HG03469 (cell line): ENCODE measurements around the gene DHRSX.
"Not testable (repeated sequence)": the region's sequence is repeated elsewhere in the genome, so short reads cannot be mapped to it uniquely, and the experiment has no call there.

Experiments used
- ATAC-seq: cut with Tn5 transposase; IDR thresholded peaks from one replicate; pipeline ENCODE4 v1.9.1; 2021; ENCODE audit warnings: mild to moderate bottlenecking, moderate library complexity, moderate number of reproducible peaks; ENCODE audit not compliant: unreplicated experiment

Gene DHRSX

GRCh38 chrX:2376166-2376565 is 124.6 kb downstream of the DHRSX start:
- no peak for ATAC-seq

DNA sequence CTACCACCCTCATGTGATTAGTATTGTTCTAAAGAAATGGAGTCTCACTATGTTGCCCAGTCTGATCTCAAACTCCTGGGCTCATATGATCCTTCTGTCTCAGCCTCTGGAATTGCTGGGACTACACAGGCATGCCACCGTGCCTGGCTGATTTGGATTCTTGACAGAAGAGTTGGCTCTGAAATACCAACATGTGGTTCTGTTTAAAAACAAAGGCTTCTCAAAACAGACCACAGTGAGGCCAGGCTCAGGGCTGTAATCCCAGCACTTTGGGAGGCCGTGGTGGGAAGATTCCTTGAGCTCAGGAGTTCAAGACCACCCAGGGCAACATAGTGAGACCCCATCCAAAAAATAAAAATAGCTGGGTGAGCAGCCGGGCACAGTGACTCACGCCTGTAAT is 126.7 kb downstream of the DHRSX start:
- ATAC-seq = no peak

DNA sequence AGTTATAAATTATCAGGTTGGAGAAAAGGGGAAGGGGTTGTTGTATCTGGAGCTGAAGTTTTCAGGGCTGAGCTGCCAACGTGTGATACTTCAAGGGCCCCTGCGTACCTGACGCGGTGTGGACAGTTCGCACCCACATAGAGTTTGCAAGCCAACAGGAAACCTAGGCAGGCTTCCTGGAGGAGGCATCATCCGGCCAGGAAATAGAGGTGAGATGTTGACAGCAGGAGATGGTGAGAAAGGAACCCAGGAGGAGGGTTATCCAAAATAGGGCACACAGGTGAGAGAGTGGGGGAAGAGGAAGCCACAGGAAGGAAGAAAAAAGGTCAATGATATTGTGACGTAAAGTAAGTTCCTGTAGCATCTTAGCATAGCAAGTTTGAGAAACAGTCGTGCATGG is 127.2 kb downstream of the DHRSX start:
- ATAC-seq = no peak

GRCh38 chrX:2371026-2371711 is 129.6 kb downstream of the DHRSX start:
- no peak for ATAC-seq

GRCh38 chrX:2370456-2370855 is 130.3 kb downstream of the DHRSX start:
- no peak for ATAC-seq

DNA sequence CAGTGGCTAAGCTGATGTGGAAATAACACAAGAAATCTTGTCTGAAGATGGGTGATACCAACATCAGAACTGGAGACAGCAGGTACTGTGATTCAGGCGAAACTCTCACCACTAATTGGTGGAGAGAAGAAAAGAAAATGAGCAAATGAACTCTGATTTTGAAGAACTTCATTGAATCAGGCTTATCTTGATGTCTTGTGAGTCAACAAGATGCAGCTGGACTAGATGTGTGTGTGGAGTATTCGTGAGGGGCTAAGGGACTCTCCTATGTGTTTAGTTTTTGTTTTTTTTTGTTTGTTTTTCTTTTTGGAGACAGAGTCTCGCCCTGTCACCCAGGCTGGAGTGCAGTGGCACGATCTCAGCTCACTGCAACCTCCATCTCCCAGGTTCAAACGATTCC is 131.6 kb downstream of the DHRSX start:
- ATAC-seq = no peak

GRCh38 chrX:2360731-2361130 is 140.0 kb downstream of the DHRSX start:
- ATAC-seq = no peak

DNA sequence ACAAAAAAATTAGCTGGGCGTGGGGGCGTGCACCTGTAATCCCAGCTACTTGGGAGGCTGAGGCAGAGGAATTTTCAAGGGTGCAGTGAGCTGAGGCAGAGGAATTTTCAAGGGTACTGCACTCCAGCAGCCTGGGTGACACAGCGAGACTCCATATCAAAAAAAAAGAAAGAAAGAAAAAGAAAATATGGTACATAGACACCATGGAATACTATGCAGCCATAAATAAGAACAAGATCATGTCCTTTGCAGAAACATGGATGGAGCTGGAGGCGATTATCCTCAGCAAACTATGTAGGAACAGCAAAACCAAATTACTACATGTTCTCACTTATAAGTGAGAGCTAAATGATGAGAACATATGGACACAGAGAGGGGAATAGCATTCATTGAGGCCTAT is 141.3 kb downstream of the DHRSX start:
- ATAC-seq = not testable (repeated sequence)

- no peak for ATAC-seq
Observed at GRCh38 chrX:2351999-2352995, 148.5 kb downstream of the DHRSX start.

GRCh38 chrX:2351321-2351720 is 149.5 kb downstream of the DHRSX start:
- no peak for ATAC-seq

DNA sequence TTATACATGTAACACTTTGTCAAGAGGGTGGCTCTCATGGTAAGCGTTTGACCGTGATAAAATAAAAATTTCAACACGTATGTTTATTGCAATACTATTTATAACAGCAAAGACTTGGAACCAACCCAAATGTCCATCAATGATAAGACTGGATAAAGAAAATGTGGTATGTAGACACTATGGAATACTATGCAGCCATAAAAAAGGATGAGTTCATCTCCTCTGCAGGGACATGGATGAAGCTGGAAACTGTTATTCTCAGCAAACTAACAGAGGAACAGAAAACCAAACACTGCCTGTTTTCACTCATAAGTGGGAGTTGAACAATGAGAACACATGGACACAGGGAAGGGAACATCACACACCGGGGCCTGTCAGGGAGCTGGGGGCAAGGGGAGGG is 150.1 kb downstream of the DHRSX start:
- not testable (repeated sequence) for ATAC-seq

DNA sequence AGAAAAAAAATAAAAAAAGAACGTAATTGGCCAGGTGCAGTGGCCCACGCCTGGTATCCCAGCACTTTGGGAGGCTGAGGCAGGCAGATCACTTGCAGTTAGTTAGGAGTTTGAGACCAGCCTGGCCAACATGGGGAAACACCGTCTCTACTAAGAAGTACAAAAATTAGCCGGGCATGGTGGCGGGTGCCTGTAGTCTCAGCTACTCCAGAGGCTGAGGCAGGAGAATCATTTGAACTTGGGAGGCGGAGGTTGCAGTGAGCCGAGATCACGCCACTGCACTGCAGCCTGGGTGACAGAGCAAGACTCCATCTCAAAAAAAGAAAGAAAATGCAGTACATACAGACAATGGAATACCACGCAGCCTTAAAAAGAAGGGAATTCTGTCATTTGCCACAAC is 150.7 kb downstream of the DHRSX start:
- not testable (repeated sequence) for ATAC-seq

GRCh38 chrX:2348211-2348610 is 152.6 kb downstream of the DHRSX start:
- ATAC-seq = no peak

DNA sequence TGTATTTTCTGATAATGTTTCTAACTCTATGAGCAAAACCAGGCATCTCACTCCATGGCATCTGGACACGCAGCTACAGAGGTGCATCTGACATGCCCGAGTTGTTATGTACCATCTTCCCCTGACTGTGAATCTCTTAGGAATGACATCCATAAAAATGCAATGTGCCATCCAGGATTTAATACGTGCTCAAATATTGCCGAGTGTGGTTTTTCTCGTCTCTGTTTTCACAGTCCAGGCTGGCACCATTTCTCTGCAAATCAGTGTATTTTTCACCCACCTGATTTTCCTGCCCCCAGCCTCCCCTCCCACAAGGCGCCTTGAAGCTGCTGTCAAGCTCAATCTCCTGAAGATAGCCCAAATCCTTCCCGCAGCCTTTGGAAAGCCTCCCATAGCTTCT is 154.6 kb downstream of the DHRSX start:
- no peak for ATAC-seq

DNA sequence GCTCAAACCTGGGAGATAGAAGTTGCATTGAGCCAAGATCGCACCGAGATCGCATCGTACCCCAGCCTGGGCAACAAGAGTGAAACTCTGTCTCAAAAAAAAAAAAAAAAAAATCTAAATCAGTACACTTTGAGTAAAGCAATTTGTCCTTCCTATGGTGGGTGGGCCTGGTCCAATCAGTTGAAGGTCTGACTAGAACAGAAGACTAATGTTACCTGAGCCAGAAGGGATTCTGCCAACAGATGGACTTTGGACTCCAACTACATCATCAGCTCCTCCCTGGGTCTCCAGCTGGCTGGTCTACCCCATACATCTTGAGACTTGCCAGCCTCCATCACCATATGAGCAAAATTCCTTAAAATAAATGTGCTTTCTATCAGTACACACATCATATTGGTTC is 155.2 kb downstream of the DHRSX start:
- no peak for ATAC-seq

DNA sequence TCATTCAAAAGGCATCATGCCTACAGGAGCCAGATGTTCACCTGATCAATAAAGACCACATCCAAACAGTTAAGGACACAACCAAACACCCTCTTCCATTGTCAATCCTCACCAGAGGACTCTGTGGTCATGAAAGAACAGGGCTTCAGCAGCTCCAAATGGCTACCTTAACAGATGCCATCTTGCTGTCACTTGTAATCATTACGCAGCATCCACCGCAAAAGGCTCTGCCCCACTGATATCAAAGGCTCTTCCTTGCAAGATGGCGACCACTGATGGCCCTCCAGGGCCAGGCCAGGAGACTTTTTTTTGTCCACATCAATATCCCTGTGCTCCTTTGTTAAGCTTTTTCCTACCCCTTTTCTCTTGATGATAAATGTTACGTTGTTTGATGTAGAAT is 157.4 kb downstream of the DHRSX start:
- no peak for ATAC-seq

GRCh38 chrX:2342874-2343273 is 157.9 kb downstream of the DHRSX start:
- no peak for ATAC-seq

- no peak for ATAC-seq
Observed at GRCh38 chrX:2342281-2342688, 158.5 kb downstream of the DHRSX start.

DNA sequence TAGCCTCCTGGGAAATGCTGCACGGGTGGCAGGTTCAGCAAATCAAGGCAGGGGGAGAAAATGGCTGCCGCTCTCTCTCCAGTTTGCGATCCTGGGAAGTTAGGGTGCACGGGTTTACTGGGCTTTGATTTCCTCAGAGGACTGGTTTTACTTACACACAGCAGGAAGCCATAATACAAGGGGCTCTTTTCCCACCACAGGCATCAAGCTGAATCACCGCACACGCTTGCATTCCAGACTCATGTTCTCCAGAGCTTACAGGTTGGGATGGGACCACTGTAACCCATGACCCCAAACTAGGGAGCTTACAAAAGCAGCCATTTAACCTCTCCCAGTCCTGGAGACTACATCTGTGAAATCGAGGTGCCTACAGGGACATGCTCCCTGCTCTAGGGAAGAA is 159.8 kb downstream of the DHRSX start:
- ATAC-seq = no peak

DNA sequence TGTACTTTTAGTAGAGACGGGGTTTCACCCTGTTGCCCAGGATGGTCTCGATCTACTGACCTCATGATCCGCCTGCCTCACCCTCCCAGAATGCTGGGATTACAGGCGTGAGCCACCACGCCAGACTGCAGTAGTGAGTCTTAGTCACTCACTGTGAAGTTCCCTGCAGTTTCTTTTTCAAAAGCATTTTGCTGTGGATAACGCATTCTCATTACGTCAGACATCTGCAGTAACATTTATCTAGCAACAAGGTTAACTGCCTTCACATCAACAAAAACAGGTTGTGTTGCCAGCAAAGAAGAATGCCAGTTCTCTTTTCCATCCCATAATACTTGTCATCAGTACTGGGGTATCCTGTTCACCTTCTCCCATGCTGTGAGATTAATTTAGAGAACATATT is 164.6 kb downstream of the DHRSX start:
- no peak for ATAC-seq

DNA sequence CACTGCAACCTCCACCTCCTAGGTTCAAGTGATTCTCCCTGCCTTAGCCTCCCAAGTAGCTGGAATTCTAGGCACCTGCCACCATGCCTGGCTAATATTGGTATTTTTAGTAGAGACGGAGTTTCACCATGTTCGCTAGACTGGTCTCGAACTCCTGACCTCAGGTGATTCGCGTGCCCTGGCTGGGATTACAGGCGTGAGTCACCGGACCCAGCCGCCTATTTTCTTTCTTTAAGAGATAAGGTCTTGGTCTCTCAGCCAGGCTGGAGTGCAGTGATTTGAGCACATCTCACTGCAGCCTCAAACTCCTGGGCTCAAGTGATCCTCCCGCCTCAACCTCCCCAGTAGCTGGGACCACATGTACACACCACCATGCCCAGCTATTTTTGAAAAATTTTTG is 166.5 kb downstream of the DHRSX start:
- no peak for ATAC-seq

GRCh38 chrX:2332252-2332651 is 168.5 kb downstream of the DHRSX start:
- no peak for ATAC-seq
